HS-27A (cell line): ENCODE measurements around the gene SMG7.

Experiments
- DNase-seq: peaks from one replicate; pipeline ENCODE4 v3.0.0-alpha.2; 2012; ENCODE audit warnings: low read depth, missing footprints

Gene SMG7

DNA sequence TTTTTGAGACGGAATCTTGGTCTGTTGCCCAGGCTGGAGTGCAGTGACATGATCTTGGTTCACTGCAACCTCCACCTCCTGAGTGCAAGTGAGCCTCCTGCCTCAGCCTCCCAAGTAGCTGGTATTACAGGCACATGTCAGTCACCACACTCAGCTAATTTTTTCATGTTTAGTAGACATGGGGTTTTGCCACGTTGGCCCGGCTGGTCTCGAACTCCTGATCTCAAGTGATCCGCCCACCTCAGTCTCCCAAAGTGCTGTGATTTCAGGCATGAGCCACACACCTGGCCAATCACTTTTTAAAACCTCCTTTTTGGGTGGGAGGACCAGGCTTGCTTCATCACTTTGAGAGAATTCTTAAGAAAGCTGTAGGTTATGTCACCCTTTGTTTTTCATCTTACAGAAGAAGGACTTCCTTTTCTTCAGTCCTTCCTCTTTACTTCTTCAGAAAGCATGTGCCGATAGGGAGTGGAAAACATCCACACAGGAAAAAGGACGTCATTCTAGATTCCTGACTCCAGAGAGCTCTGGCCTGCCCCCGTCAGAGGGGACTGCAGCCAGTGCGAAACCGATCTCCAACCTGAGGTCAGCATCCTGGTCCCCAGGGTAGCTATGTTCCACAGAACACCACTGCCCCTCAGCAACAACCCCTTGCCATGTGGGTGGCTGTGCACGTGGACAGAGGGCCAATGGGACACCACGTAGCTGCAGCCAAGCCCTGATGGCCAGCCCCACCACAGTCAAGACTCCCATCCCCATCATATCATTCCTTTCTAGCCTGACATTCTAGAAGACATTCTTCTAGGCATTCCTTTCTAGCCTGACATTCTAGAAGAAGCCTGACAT lies 96.1 kb downstream of the SMG7 start:
- no peak for DNase-seq

DNA sequence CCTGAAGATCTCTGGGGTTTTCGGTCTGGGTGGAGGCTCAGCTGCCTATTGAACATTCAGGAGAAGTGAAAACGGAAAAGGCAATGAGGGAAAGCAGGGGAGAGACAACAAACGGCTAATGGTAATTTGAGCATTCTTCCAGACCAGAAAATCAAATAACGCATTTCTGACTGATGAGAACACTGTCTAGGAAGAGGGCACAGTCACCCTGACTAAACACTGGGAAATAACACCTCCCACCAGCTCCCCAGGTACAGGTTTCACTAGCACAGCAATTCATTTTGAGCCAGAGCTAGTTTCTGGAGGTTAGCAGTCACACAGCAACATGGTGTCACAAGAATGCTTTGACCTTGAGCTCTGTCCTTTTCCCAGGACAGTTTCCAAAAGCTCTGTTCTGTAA lies 96.8 kb downstream of the SMG7 start:
- no peak for DNase-seq

DNA sequence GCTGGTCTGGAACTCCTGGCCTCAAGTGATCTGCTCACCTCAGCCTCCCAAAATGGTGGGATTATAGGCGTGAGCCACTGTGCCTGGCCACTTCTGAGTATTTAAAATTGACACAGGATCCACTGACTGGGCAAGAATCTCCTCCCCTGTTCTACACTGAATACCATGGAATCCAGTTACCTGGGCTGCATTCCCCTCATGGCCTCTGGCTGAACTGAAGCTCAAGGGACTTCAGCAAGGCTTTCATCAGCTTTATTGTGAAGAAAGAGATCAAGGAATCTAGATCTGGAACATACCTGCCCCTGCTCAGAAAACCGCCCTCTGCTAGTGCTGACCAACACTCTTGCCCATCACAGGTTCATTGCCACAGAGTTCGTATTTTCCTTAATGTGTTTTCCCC lies 97.5 kb downstream of the SMG7 start:
- no peak for DNase-seq

DNA sequence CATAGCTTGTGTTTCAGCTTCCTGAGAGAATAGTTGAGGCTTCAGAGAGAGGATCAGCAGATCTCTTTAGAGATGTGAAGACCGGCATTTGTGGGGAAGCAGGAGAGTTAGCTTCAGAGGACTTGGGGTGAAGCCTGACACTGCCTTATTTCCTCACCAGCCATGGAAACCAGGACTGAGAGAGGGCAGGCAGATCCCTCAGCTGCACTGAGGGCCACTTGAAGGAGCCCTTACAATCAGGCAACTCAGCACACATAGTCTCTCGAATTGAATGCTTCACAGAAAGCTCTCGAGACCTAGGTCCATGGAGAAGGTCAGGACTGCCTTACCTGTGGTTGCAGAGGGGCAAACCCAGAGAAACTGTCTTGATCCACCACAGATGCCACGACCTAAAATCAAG lies 98.2 kb downstream of the SMG7 start:
- DNase-seq: no peak

DNA sequence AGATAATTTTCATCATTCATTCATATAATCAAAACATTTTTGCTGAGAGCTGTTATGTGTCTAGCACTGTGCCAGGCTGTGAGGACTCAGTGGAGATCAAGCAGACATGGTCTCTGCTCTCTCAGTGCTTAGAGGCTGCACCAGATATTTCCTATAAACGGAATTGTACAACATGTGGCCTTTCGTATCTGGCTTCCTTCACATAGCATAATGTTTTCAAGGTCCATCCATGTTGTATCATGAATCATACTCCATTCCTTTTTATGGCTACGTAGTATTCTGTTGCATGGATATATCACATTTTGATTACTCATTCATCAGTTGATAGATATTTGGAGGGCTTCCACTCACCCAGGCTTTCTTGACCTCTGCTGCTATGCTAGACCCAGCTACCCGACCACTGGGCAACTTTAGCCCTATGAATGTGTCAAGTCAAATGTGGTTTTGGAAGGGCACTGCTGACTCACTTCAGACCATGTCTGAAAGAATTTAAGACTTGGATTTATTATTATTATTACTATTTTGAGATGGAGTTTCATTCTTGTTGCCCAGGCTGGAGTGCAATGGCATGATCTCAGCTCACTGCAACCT lies 99.5 kb downstream of the SMG7 start:
- peak; percentile 23 for DNase-seq

DNA sequence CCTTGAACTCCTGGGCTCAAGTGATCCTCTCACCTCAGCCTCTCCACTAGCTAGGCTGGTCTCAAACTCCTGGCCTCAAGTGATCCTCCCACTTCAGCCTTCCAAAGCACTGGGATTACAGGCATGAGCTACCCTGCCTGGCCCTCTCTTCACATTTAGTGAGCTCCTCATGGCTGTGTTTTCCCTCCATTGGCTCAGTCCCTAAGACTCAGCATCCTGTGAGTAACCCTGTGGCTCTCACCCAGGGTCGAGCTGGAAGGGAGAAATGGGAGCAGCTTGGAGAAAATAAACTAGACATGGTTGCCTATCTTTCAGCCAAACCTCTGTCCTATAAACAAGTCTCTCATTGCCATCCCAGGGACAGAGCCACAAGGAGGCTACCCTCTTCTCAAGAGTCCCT lies 100.4 kb downstream of the SMG7 start:
- DNase-seq: no peak

DNA sequence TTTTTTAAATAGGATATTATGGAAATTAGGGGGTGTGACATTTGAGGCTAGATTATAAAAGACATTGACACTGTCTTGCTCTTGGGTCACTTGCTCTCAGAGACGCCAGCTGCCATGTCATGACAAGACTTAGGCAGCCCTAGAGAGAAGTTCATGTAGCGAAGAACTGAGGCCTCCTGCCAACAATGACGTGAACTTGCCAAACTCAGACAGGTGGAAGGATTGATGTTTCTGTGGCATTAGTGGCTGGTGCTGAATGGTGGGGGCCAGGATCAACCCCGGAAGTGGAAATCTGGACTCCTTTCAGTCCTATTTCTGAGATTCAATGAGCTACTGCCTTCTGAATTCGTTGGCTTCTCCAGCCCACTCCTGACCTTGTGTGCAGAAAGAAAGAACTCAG lies 103.3 kb downstream of the SMG7 start:
- DNase-seq: no peak

DNA sequence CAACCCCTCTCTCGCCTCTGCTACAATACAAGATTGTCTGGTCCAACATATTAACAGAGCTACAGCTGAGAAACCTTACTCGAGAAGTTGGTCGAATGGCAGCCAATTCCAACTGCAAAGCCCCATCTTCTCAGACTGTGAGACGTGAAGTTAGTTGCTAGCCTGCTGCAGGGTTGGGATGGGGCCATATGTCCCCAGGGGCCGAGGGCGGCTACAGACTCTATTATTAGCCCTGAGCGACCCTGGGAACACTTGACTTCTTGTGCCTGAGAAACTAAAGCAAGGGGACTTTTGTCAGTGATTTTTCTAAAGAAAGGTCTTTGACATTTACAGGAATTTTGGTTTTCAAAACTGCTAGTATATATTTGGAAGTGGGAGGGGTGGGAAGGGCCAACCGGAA lies 104.2 kb downstream of the SMG7 start:
- DNase-seq: no peak

DNA sequence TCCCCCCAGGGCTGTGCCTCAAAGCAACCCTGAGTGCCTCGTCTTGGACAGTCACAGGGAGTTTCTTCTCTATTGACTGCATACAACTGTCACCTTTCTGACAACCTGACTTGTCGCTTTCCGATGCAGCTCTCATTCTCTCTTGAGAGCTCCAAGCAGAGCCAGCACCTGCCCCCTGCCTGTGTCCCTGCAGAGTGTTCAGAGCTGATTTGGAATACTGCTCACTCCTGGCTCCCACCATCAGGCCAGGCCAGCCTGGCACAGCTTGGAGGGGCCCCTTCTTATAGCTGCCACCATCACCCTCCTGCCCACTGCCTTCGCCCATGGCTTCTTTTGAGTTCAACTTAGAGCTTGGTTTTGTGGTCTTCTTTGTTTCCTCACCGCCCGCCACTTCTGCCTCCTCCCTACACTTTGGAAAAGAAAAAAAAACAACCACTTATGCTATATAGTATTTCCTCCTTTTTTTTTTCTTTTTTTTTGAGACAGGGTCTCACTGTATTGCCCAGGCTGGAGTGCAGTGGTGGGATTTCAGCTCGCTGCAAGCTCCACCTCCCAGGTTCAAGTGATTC lies 105.7 kb downstream of the SMG7 start:
- no peak for DNase-seq

DNA sequence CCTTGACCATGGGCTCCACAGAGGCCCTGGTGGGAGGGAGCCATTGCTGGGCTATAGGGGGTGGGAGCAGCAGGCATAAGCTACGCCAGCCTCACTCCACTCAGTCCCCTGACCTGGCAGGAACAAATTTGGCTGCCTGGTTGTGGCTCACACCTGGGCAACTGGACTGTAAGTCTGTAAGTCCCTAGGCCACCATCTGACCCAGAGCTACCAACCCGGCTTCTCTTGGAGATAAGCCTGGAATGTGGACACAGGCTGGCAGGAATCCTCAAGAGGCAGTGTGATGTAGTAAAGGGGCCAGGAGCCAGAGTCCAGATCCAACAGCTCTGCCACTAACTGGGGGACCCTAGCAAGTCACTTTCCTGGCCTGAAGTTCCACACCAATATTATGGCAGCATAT lies 106.6 kb downstream of the SMG7 start:
- DNase-seq: no peak

DNA sequence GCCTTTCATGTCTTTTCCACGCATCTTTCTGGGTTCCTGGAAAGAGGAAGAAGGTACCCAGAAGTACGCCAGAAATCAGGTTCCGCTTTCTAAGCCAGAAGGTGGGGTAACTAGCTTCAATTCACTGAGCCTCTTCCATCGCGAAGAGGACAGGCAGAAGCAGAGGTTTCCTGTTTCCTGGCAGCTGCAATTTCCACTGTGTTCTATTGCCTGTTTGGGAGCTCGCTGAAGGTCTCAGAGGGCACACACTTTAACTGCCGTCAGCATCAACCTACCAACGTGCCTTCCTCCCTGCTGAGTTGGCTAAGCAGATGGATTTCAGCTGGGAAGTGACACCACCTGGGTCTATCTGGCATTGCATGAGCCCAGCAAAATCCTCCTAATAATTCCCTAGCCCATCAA lies 108.0 kb downstream of the SMG7 start:
- no peak for DNase-seq

DNA sequence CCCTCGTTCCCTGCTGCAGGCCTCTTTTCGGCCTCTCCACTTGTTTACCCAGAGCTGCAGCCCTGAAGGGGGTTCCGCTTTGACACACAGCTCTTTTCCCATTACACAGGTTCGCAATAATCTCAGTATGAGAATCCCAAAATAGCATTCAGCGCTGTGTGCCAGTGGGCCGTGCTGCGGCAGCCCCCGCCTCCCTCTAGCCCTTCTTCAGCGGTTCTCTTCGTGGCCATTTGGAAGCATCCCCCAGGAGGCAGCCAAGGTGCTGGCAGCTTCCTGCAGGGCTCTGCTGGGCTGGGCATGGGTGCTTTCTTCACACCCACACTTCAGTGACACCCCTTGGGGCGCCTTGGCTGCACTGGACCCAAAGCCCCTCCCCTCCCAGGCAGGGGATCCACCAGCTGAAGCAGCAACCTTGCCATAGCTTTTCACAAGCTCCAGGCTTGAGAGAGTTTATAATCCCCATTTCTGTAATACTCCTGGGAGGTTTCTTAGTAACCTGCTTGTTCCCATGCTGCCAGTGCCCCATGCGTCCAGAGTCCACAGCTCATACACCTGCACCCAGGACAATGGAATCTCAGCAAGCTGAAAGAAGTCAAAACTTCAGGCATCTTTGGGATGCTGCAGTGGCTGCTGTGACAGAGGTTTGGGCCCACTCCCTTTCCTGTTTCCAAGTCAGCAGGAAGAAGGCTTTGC lies 109.9 kb downstream of the SMG7 start:
- no peak for DNase-seq

DNA sequence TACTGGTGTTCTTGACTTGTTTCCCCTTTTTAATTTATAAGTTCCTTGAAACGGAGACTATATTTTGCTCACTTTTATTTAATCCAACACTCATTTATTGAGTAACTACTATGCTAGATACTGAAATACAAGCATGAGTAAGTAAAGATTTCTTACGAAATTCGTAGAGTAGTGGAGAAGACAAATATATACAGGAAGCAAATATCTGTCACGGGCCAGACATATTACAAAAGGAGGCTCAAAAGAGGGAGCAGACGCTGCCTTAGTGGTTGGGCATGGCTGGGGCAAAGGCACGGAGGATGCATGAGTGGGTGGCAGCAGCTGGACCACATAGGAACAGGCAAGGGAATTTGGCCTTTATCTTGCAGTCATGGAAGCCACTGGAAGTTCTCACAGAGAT lies 111.2 kb downstream of the SMG7 start:
- DNase-seq: no peak

DNA sequence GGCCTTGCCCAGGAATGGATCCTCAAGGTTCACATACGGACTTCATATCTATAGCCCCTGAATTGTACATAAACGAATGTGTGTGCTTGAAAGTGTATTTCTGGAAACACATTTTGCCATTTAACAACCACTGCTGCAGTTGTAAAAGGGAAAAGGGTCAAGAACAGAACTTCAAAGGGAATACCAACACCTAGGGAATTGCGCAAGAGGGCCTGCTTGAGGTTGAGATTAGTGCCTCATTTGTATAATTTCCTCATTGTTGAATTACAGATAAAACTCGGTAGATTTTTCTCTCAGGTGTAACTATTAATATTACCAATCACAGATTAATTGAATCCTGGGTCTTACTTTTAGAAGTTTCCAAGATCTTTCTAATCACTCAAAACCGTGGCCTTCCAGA lies 111.8 kb downstream of the SMG7 start:
- no peak for DNase-seq

DNA sequence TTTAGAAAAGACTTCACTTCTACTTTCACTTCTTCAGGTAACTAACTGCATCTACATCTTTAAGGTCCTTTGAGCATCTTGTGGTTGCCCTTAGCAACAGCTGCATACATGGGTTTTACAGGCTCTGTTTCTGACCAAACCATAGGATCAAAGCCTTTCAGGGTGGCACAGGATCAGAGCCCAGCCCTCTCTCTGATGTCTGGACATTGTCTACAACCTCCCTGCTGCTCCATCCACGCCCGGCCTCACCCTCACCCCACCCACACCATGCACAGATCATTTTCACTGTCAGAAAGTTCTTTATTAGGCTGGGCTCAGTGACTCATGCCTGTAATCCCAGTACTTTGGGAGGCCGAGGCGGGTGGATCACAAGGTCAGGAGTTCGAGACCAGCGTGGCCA lies 112.7 kb downstream of the SMG7 start:
- no peak for DNase-seq

DNA sequence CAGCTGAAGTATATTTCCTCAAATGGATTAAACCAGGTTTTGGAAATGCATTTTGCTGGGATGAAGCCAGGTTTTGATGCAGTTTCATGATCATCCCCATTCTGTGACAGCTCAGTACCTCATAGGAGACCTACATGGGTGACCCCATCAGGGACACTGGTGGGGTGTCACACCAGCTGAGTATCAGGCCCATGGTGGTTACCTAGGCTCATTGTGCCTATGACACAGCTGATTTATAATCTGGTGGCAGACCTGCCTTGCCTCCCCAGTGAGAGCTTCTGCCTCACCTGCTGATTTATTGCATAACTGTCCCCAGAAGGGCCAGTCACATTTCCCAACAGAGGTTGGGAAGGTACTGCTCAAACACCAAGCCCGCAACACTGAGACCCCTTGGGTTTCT lies 114.2 kb downstream of the SMG7 start:
- no peak for DNase-seq

DNA sequence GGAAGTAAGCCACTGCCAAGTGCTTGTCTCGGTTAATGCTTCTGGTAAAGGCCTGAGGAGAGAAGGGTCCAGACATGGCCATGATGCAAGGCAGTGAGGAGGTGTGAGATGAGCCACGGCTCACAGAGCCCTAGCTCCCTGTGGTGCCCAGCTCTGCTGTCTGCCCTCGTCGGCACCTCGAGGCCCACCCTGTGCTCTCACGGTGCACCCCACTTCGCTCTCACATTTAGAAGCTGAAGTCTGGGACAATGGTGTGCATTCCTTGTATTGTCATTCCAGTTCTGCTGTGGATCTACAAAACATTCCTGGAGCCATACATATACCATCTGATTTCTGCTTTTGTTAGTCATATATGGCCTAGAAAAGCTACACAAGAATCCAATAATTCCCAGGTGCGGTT lies 114.6 kb downstream of the SMG7 start:
- no peak for DNase-seq

DNA sequence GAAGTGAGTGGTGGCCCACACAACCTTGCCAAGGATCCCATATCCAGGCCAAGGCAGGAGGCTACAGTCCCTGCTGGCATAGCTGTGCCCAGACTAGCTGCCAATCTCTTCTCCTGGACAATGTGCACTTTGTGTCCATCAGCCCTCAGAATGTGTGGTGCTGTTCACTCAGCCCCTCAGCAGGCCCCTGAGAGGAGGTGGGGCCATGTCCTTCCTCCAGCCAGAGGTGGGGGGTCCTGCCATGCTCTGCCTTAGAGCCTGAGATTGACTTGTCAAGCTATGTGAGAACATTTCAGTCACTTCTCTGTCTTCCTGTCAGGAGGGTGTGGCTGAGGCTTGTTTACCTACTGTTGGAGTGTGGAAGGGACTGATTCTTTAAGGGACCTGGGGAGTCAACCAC lies 116.5 kb downstream of the SMG7 start:
- DNase-seq: no peak

DNA sequence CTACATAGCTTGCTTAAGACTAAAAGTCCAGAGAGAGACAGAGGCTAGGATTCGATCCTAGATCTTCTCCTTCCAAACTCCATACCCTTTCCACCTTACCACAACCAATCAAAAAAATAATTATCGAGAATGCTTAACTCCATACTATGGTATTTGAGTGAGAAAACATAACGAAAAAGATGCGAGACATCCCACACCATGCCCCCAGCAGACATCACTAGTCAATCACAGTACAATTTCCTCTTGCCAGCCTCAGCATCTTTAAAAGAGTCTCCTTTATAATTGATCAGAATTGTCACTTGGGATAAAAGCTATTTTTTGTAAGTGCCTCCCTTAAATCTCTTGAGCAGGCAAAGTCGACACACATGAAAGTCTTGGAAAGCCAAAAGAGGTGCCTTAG lies 117.1 kb downstream of the SMG7 start:
- DNase-seq: no peak

DNA sequence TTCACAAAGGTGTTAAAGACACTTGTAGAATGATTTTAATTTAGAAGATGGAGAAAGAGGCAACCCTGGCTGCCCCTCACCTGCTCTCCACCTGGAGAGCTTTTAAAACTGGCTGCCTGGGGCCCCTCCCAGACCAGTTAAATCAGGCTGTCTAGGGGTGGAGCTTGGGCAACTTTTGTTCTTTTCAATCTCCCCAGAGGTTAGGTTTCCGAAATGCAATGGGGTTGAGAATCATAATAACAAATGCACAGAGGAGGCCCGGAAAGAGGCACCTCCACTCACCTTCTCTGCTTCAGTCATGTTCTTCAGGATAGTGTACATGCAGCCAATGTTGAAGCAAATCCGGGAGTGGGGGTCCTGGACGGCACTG lies 117.6 kb downstream of the SMG7 start:
- DNase-seq: no peak

DNA sequence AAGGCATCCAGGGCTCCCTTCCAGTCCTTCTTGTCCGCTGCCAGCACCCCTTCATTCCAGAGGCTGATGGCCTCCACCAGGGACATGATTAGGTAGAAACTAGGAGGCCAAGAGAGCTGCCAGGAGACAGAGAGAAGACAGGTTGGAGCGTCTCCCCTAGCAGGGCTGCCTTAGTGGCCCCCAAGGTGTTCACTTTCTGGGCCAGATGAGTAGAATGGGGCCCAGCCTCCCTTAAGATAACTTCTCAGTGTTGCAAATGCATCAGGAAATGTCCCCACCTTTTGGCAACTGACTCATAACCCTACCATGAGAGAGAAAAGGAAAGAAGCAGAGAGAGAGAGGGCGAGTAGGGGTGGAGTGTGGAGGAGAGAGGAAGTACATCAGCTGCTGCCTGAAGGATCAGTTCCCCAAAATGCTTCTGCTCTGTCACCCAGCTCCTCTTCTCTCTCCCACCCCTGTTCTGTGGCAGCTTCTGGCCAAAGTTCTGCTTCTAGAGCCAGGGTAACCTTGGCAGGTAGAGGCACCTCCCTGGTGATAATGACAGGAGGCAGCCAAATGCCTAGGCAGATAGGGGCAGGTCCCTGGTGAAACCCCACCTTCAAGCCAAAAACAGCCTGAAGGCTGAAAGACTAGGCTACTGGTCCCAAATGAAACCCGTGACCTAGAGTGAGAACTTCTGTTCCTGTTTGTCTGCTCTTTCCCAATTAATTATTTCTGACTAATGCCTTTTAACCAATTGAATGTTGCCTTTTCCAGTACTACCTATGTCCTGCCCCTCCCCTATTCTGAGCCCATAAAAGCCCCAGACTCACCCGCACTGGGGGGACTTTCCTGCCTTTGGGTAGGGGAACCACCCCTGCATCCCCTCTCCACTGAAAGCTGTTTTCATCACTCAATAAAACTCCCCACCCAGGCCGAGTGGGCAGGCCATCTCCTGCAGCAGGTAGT lies 118.2 kb downstream of the SMG7 start, which contains the start of gene NCF2:
Gene NCF2 (minus strand): TSS at position 216 of the 948 bp plus-strand sequence. CDS start 130 bp downstream, at position 86.
- no peak for DNase-seq

DNA sequence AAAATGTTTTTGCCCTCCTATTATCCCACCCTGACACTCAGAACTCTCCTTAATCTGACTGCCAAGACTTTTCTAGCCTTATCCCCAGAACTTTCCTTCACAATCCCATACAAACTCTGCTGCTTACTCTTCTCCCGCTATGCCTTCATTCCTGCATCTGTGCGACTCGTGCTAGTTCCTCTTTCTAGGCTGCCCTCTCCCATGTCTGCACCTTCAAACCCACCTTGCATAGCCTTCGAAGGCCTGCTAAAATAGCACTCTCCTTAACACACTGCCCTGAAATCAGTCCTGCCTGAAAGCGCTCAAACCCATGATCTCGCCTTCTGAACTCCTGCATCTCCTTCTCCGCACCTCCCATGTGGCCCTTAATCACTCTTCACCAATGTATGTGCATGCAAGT lies 120.4 kb downstream of the SMG7 start:
- DNase-seq: no peak
